Adrenal gland (tissue), 12 donors: ENCODE measurements around the gene LDB2. TPM values are rescaled to one million over a fixed set of nuclear protein-coding genes. Genes with fewer than 3 reads are reported as not detected.
A peak's percentile ranks its signal among the peaks of the same experiment; 100 is the strongest.

Experiments
- DNase-seq, 7 donors: peaks; one replicate each; pipeline ENCODE4 v3.0.0-alpha.2; 2019 to 2020
- H3K27ac ChIP-seq, 5 donors: fragments of 200-600 bp; sonication (generic) in 4 of 5; 1 replicate in 3 of 5; 2 replicates in 2 of 5; pipeline versions ENCODE4 v1.5.1 to v1.8.0; 2016 to 2020; ENCODE audit warnings: mild to moderate bottlenecking in 1 of 5
- H3K27me3 ChIP-seq: fragments of 200-600 bp; 2 replicates; pipeline ENCODE4 v1.8.0; 2021
- H3K36me3 ChIP-seq, 2 donors: fragments of 200-600 bp; replicated peaks in 1 of 2; 1 replicate in 1 of 2; 2 replicates in 1 of 2; pipeline versions ENCODE4 v1.5.1 to v1.8.0; 2018 to 2022
- H3K4me1 ChIP-seq, 2 donors: fragments of 200-600 bp; replicated peaks in 1 of 2; 1 replicate in 1 of 2; 2 replicates in 1 of 2; pipeline versions ENCODE4 v1.5.1 to v1.8.0; 2018 to 2021
- H3K4me3 ChIP-seq, 4 donors: fragments of 200-600 bp; sonication (generic) in 3 of 4; one replicate each; pipeline ENCODE4 v1.5.1; 2016 to 2018
- H3K9me3 ChIP-seq, 3 donors: fragments of 200-600 bp; sonication (generic) in 1 of 3; replicated peaks in 1 of 3; 1 replicate in 2 of 3; 2 replicates in 1 of 3; pipeline versions ENCODE4 v1.5.1 to v1.8.0; 2016 to 2021
- POLR2A ChIP-seq, 2 donors: fragments of 450-650 bp; IDR thresholded peaks; one replicate each; pipeline ENCODE4 v1.6.1; 2017; ENCODE audit warnings: antibody characterized with exemption in 2 of 2, mild to moderate bottlenecking in 2 of 2, moderate library complexity in 1 of 2
- WGBS, 4 donors: extraction: QIAGEN DNeasy Blood & Tissue Kit in 2 of 4; methylation state at CpG; one replicate each; pipeline versions ENCODE4 v1.1.5 to v1.1.7; 2013 to 2017; 5-methylcytosine and 5-hydroxymethylcytosine counted together
- intact Hi-C, 2 donors: fragments of 100-400 bp; cut with DNase I; formaldehyde crosslinking; loops; one replicate each; pipeline versions ENCODE4 v1.14.1 to v1.15.0; 2022 to 2023
- polyA plus RNA-seq, 3 donors: library from polyadenylated mRNA; stranded (reverse); fragments of 200-250 nt in 2 of 3; fragments of 350-450 nt in 1 of 3; fragmentation: Illumina TruSeq in 1 of 3; extraction: RNeasy Lipid Tissue Mini Kit (QIAGEN cat#74804) in 1 of 3; gene quantifications; one replicate each; pipeline ENCODE4 v1.2.3, GENCODE V29; 2013 to 2014
- total RNA-seq, 9 donors: library from RNA; depleted of rRNA in 4 of 9; stranded (reverse); fragments of >200 nt in 4 of 9; fragments of 120-200 nt in 1 of 9; fragmentation: NEBNext Ultra II Directional in 1 of 9; extraction: Animal tissue kit (Norgen Biotek cat#: 25700) in 1 of 9; gene quantifications; one replicate each; pipeline versions ENCODE4 v1.1.0 to v1.2.4, GENCODE V29; 2013 to 2023
- TF ChIP-seq, protein P1 (sequence below), 6 experiments: fragments of 450-650 bp in 4 of 6; fragments of 200-600 bp in 2 of 6; sonication (generic) in 1 of 6; IDR thresholded peaks; 1 replicate in 5 of 6; 2 replicates in 1 of 6; pipeline versions ENCODE4 v1.5.1 to v1.8.0; 2016 to 2021; ENCODE audit warnings: antibody characterized with exemption in 6 of 6, mild to moderate bottlenecking in 2 of 6, moderate library complexity in 1 of 6
- donor health status: healthy with polysubstance abuse.
- donor health status: Bipolar disorder and iron deficiency.
- donor health status: DM: yes; HTN: yes; CAD: no.
- donor health status: DM: no; HTN: no; CAD: no.
- donor health status: DM: no; HTN: no; CAD: no.
- donor health status: DM: yes; HTN: yes; CAD: no.

LDB2 gene
- total and polyA plus RNA-seq, 12 donors = 17.1 to 51.1 (median 27.0) TPM

DNA sequence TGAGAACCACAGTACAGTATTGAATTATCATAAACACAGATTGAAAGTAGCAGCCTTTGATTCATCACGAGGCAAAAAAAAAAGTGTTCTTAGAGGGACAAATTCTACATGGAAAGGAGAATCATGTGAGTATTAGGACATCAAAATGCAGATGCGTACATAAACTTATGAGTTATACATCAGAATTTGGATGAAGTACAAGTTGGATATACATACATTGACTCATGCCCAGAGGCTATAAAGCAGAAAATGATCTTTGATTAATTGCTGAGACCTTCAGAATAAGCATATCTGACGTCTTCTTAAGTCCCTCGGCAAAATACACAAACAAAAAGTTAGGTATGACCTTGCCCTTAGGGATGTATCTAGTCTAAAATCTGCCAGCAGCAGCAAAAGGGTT is 206.4 kb downstream of the LDB2 start:
- Histone ChIP-seq H3K36me3 (no peaks in the 10 kb centered on the region), H3K27ac (no peak overlapping the region), H3K9me3 (no peaks in the 10 kb centered on the region), H3K27me3 (no peaks in the 10 kb centered on the region), H3K4me3 (no peak overlapping the region), H3K4me1 (peaks cover 0 to 16% of the 10 kb centered on the region in 2 donors)
- no peak for TF ChIP-seq POLR2A (IDR thresholded peaks at IDR 0.05)
- TF ChIP-seq, protein P1, sequence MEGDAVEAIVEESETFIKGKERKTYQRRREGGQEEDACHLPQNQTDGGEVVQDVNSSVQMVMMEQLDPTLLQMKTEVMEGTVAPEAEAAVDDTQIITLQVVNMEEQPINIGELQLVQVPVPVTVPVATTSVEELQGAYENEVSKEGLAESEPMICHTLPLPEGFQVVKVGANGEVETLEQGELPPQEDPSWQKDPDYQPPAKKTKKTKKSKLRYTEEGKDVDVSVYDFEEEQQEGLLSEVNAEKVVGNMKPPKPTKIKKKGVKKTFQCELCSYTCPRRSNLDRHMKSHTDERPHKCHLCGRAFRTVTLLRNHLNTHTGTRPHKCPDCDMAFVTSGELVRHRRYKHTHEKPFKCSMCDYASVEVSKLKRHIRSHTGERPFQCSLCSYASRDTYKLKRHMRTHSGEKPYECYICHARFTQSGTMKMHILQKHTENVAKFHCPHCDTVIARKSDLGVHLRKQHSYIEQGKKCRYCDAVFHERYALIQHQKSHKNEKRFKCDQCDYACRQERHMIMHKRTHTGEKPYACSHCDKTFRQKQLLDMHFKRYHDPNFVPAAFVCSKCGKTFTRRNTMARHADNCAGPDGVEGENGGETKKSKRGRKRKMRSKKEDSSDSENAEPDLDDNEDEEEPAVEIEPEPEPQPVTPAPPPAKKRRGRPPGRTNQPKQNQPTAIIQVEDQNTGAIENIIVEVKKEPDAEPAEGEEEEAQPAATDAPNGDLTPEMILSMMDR (IDR thresholded peaks at IDR 0.05) = no peak
- intact Hi-C loops = no loop called here
- WGBS, 4 donors = 35 to 45% (median 39%) methylated on average over 4 of the region's 4 CpGs
- no peak for DNase-seq

DNA sequence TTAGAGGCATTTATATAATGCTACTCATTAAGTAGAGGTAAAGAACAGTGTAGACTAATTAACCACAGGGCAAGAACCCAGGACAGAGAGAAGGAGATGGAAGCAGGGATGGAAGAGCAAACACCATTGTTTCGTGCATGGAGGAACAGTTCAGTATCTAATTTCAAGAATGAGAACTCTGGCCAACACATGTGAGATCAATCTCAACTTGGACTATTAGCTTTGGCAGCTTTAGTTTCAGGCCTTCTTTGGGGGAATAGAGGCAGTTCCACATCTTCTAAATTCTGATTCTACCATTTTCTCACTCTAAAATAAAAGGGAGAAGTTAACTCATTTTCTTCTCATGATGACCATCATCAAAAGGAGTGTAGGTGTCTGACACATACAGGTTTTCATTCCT is 207.0 kb downstream of the LDB2 start:
- DNase-seq = no peak
- Histone ChIP-seq H3K9me3 (no peaks in the 10 kb centered on the region), H3K36me3 (no peaks in the 10 kb centered on the region), H3K27ac (no peak overlapping the region), H3K27me3 (no peaks in the 10 kb centered on the region), H3K4me3 (no peak overlapping the region), H3K4me1 (peaks cover 0 to 16% of the 10 kb centered on the region in 2 donors)
- TF ChIP-seq, protein P1 (IDR thresholded peaks at IDR 0.05) = no peak
- no peak for TF ChIP-seq POLR2A (IDR thresholded peaks at IDR 0.05)
- WGBS, 4 donors = 81 to 93% (median 89%) methylated on average over 1 of the region's 1 CpG
- intact Hi-C loops = no loop called here

DNA sequence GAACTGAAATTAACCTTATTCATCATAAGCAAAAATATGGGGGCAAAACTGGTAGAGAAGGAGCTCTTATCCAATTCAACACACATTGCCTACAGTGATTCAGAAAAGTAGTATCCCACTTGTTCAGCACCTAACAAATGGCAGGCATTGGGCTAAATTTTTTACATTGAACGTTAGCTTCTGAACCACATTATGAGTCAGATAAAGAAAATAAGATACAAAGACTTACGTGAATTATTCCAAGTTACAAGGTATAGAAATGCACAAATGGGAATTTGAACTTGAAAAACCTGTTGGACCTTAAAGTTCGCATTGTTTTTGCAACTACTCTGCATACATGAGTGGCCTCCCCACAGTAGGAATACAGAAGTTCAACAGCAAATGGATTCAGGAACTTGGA is 210.6 kb downstream of the LDB2 start:
- Histone ChIP-seq H3K27ac (no peak overlapping the region), H3K36me3 (no peaks in the 10 kb centered on the region), H3K9me3 (no peaks in the 10 kb centered on the region), H3K27me3 (no peaks in the 10 kb centered on the region), H3K4me3 (no peak overlapping the region), H3K4me1 (peaks cover 0 to 12% of the 10 kb centered on the region in 2 donors)
- intact Hi-C loops = no loop called here
- TF ChIP-seq, protein P1 (IDR thresholded peaks at IDR 0.05) = no peak
- TF ChIP-seq POLR2A (IDR thresholded peaks at IDR 0.05) = no peak
- DNase-seq = no peak
- 80 to 94% (median 90%) methylated on average over 3 of the region's 3 CpGs for WGBS, 4 donors

DNA sequence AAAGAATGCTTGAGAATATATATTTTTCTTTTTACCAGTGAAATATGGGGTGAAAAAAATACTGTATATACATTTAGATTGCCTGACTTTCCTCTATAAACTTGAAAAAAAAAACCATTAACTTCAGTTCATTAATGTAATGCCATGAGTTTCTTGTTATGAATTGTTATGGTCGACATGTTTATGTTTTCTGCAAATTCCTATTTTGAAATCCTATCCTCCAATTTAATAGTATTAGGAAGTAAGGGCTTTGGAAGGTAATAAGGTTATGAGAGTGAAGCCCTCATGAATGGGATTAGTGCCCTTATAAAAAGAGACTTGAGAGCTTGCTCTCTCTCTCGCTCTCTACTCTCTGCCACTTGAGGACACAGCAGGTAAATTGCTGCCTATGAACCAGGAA is 211.4 kb downstream of the LDB2 start:
- Histone ChIP-seq H3K4me1 (peaks cover 0 to 3% of the 10 kb centered on the region in 2 donors), H3K9me3 (no peaks in the 10 kb centered on the region), H3K27me3 (no peaks in the 10 kb centered on the region), H3K27ac (no peak overlapping the region), H3K4me3 (no peak overlapping the region), H3K36me3 (no peaks in the 10 kb centered on the region)
- no peak for DNase-seq
- 89 to 97% (median 94%) methylated on average over 2 of the region's 2 CpGs for WGBS, 4 donors
- intact Hi-C loops = no loop called here
- no peak for TF ChIP-seq POLR2A (IDR thresholded peaks at IDR 0.05)

DNA sequence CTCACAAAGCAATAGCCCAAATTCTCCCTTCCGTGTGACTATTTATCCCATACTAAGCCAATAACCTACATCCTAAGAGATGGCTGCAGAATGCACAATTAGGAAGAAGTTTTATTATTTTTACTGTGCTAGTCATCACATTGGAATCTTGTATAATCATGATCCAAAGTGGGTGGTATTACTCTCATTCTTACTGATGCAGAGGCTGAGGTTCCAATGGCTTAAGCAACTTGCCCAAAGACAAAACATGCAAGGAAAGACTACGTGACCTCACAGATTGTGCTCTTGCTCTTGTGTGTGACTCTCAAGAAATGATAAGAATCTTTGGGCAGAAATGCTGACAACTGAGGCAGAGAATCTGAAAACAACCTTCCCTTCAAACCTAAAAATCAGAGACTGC is 212.2 kb downstream of the LDB2 start:
- TF ChIP-seq, protein P1 (IDR thresholded peaks at IDR 0.05) = no peak
- TF ChIP-seq POLR2A (IDR thresholded peaks at IDR 0.05) = no peak
- H3K27ac ChIP-seq = peak overlapping the region in 1 of 5 donors; percentile 53
- intact Hi-C loops = no loop called here

More for the DNA sequence above, 212.2 kb downstream of the LDB2 start:
- Histone ChIP-seq H3K4me1 (no peaks in the 10 kb centered on the region), H3K27me3 (no peaks in the 10 kb centered on the region), H3K36me3 (no peaks in the 10 kb centered on the region), H3K9me3 (no peaks in the 10 kb centered on the region), H3K4me3 (no peak overlapping the region)
- 73 to 86% (median 77%) methylated on average over 2 of the region's 2 CpGs for WGBS, 4 donors
- no peak for DNase-seq
